KMS-11 (cell line): ENCODE data around the gene AGAP2.

Experiments
- H2AFZ ChIP-seq: fragments of 200-600 bp; sonication (generic); 2 replicates; pipeline ENCODE4 v1.6.1; 2016; ENCODE audit warnings: antibody characterized with exemption, mixed run types, low read depth
- H3K27ac ChIP-seq: fragments of 200-600 bp; sonication (generic); 2 replicates; pipeline ENCODE4 v1.6.1; 2016; ENCODE audit warnings: mild to moderate bottlenecking, mixed run types
- H3K27me3 ChIP-seq: fragments of 200-600 bp; sonication (generic); 2 replicates; pipeline ENCODE4 v1.6.1; 2017; ENCODE audit warnings: mild to moderate bottlenecking, low read depth, mixed run types, moderate library complexity; ENCODE audit not compliant: insufficient read depth
- H3K36me3 ChIP-seq: fragments of 200-600 bp; sonication (generic); 2 replicates; pipeline ENCODE4 v1.6.1; 2017; ENCODE audit warnings: mild to moderate bottlenecking, mixed run types; ENCODE audit not compliant: insufficient read depth
- H3K4me1 ChIP-seq: fragments of 200-600 bp; sonication (generic); 2 replicates; pipeline ENCODE4 v1.6.1; 2016; ENCODE audit warnings: mild to moderate bottlenecking, low read depth, mixed run types; ENCODE audit not compliant: poor library complexity, severe bottlenecking
- H3K4me2 ChIP-seq: fragments of 200-600 bp; sonication (generic); 2 replicates; pipeline ENCODE4 v1.7.0; 2016; ENCODE audit warnings: mild to moderate bottlenecking, mixed run types
- H3K4me3 ChIP-seq: fragments of 200-600 bp; sonication (generic); IDR thresholded peaks from 2 replicates; pipeline ENCODE4 v1.6.1; 2017; ENCODE audit warnings: low read depth, low read length, mixed read lengths; ENCODE audit not compliant: insufficient read depth
- H3K79me2 ChIP-seq: fragments of 200-600 bp; sonication (generic); 2 replicates; pipeline ENCODE4 v1.6.1; 2016; ENCODE audit warnings: low read depth, mixed run types; ENCODE audit not compliant: insufficient read depth
- H3K9ac ChIP-seq: fragments of 200-600 bp; sonication (generic); 2 replicates; pipeline ENCODE4 v1.6.1; 2016; ENCODE audit warnings: mild to moderate bottlenecking, mixed run types
- H4K20me1 ChIP-seq: fragments of 200-600 bp; sonication (generic); 2 replicates; pipeline ENCODE4 v1.6.1; 2016; ENCODE audit warnings: mild to moderate bottlenecking, mixed run types; ENCODE audit not compliant: insufficient read depth
- TF ChIP-seq, protein P1 (sequence below): fragments of 200-600 bp; sonication (generic); conservative IDR thresholded peaks from 2 replicates; pipeline ENCODE4 v1.6.1; 2017; ENCODE audit warnings: low read depth, mild to moderate bottlenecking, antibody characterized with exemption, low read length, moderate library complexity, mixed read lengths

Gene AGAP2

DNA sequence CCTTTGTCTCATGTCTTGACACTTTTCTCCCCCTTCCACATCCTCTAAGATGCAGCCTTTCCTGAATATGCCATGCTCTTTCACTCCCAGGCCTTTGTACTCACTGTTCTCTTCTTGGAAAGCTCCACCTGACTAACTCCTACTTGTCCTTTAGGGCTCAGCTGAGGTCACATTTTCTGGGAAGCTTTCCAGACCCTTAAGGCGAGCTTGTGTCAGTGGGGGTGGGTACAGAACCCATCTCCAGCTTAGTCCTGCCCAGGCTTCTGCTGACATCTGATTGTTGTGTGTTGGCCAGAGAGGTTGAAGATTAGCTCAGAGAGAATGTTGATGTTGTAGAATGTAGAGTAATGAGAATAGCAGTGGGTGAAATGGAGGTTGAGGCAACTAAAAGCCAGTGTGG lies 41.2 kb upstream of the AGAP2 start:
- peaks cover 23% of the 10 kb centered on the region for H3K4me1 ChIP-seq
- H3K27me3 ChIP-seq: no peaks in the 10 kb centered on the region
- H3K36me3 ChIP-seq: no peaks in the 10 kb centered on the region
- H2AFZ ChIP-seq: no peak overlapping the region
- no peak overlapping the region for H3K4me3 ChIP-seq
- no peak overlapping the region for H3K4me2 ChIP-seq
- H4K20me1 ChIP-seq: no peaks in the 10 kb centered on the region
- peaks cover 20% of the 10 kb centered on the region for H3K79me2 ChIP-seq
- H3K27ac ChIP-seq: no peak overlapping the region
- H3K9ac ChIP-seq: no peak overlapping the region
- TF ChIP-seq, protein P1, sequence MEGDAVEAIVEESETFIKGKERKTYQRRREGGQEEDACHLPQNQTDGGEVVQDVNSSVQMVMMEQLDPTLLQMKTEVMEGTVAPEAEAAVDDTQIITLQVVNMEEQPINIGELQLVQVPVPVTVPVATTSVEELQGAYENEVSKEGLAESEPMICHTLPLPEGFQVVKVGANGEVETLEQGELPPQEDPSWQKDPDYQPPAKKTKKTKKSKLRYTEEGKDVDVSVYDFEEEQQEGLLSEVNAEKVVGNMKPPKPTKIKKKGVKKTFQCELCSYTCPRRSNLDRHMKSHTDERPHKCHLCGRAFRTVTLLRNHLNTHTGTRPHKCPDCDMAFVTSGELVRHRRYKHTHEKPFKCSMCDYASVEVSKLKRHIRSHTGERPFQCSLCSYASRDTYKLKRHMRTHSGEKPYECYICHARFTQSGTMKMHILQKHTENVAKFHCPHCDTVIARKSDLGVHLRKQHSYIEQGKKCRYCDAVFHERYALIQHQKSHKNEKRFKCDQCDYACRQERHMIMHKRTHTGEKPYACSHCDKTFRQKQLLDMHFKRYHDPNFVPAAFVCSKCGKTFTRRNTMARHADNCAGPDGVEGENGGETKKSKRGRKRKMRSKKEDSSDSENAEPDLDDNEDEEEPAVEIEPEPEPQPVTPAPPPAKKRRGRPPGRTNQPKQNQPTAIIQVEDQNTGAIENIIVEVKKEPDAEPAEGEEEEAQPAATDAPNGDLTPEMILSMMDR: no peak

DNA sequence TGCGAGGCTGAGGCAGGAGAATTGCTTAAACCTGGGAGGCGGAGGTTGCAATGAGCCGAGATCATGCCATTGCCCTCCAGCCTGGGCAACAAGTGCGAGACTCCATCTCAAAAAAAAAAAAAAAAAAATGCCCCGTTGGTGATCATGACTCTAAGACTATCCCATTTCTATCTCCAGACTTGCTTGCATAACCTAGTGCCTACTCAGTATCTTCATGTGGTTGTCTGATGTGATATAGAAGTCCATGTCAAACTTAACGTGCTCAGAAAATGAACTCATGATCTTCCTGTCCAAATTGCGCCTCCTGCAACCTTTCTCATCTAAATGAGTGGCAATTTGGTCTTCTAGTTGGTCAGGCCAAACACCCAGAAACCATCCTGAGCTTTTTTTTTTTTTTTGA lies 39.4 kb upstream of the AGAP2 start:
- Histone ChIP-seq H3K4me3 (no peak overlapping the region), H2AFZ (no peak overlapping the region), H3K27ac (no peak overlapping the region), H3K79me2 (peaks cover 10% of the 10 kb centered on the region), H4K20me1 (no peaks in the 10 kb centered on the region), H3K4me2 (no peak overlapping the region), H3K4me1 (peaks cover 20% of the 10 kb centered on the region), H3K9ac (no peak overlapping the region), H3K27me3 (no peaks in the 10 kb centered on the region), H3K36me3 (no peaks in the 10 kb centered on the region)
- TF ChIP-seq, protein P1: no peak

DNA sequence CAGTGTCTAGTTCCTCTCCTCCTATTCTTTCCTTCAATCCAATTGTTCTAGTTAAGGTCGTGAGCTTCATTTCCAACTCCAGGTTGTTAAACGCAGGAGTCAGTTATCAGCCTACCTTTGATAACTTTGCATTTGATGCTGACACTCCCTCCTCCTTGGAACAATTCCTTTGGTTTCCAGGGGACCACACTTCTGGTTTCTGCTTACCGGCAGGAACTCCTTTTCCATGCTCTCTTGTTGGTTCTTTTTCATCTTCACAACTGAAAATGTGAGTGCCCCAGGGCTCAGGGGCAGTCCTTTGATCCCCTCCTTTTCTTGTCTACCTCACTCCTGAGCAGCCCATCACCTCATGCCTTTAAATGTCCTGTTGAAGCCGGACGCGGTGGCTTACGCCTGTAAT lies 38.8 kb upstream of the AGAP2 start:
- Histone ChIP-seq H3K4me3 (no peak overlapping the region), H2AFZ (no peak overlapping the region), H3K27me3 (no peaks in the 10 kb centered on the region), H4K20me1 (no peaks in the 10 kb centered on the region), H3K36me3 (no peaks in the 10 kb centered on the region), H3K27ac (no peak overlapping the region), H3K9ac (no peak overlapping the region), H3K4me2 (no peak overlapping the region), H3K4me1 (peaks cover 20% of the 10 kb centered on the region), H3K79me2 (0 out of 2 replicates have a peak, but pooled peaks cover 8% of the 10 kb centered on the region)
- TF ChIP-seq, protein P1: no peak

DNA sequence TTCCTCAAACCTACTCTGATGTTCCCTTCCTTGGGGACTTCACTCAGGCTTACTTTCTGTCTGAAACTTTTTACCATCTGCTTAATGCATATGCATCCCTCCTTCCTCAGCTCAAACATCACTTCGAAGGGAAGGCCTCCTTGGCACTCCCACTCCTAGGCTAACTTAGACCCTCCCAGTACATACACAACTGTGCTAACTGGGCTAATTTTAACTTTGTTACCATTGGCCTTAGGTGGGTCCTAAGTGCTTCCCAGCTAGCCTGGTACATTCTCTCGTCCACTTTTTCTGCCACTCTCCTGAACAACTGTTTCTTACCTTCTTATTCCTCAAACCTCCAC lies 37.7 kb upstream of the AGAP2 start:
- H2AFZ ChIP-seq: no peak overlapping the region
- peaks cover 13% of the 10 kb centered on the region for H3K4me1 ChIP-seq
- no peak overlapping the region for H3K9ac ChIP-seq
- no peak overlapping the region for H3K27ac ChIP-seq
- TF ChIP-seq, protein P1: no peak; the same call in 1 of the 2 replicates
- H3K27me3 ChIP-seq: no peaks in the 10 kb centered on the region
- no peak overlapping the region for H3K4me3 ChIP-seq
- no peaks in the 10 kb centered on the region for H4K20me1 ChIP-seq
- H3K79me2 ChIP-seq: 0 out of 2 replicates have a peak, but pooled peaks cover 8% of the 10 kb centered on the region
- H3K36me3 ChIP-seq: no peaks in the 10 kb centered on the region
- H3K4me2 ChIP-seq: no peak overlapping the region
